Esophagus squamous epithelium (tissue), 5 donors: ENCODE measurements around the gene GPR18. TPM values are rescaled to one million over a fixed set of nuclear protein-coding genes. Genes with fewer than 3 reads are reported as not detected.
"Not testable (repeated sequence)": the region's sequence is repeated elsewhere in the genome, so short reads cannot be mapped to it uniquely, and the experiment has no call there.

ENCODE experiments used
- DNase-seq: peaks from one replicate; lab custom pipeline; 2025; lab: John Stamatoyannopoulos, UW
- H3K27ac ChIP-seq, 4 donors: fragments of 200-600 bp; sonication (generic); one replicate each; pipeline ENCODE4 v1.5.1; 2016 to 2019; ENCODE audit warnings: mild to moderate bottlenecking in 1 of 4
- H3K27me3 ChIP-seq, 4 donors: fragments of 200-600 bp; sonication (generic); 1 replicate in 3 of 4; 2 replicates in 1 of 4; pipeline versions ENCODE4 v1.5.1 to v1.6.0; 2017 to 2021; ENCODE audit warnings: antibody characterized with exemption in 1 of 4
- H3K36me3 ChIP-seq, 3 donors: fragments of 200-600 bp; sonication (generic); one replicate each; pipeline ENCODE4 v1.5.1; 2016 to 2019
- H3K4me1 ChIP-seq, 3 donors: fragments of 200-600 bp; sonication (generic); one replicate each; pipeline ENCODE4 v1.5.1; 2017 to 2019
- H3K4me3 ChIP-seq, 4 donors: fragments of 200-600 bp; sonication (generic); 1 replicate in 3 of 4; 2 replicates in 1 of 4; pipeline ENCODE4 v1.5.1; 2016 to 2019; ENCODE audit warnings: mild to moderate bottlenecking in 2 of 4, moderate library complexity in 1 of 4
- H3K9me3 ChIP-seq, 3 donors: fragments of 200-600 bp; sonication (generic); one replicate each; pipeline ENCODE4 v1.5.1; 2016 to 2019
- CTCF ChIP-seq, 6 experiments: fragments of 450-650 bp in 4 of 6; fragments of 200-600 bp in 2 of 6; sonication (generic) in 2 of 6; IDR thresholded peaks; one replicate each; pipeline ENCODE4 v1.5.1; 2016 to 2019; ENCODE audit warnings: antibody characterized with exemption in 6 of 6, mild to moderate bottlenecking in 4 of 6, moderate library complexity in 4 of 6
- POLR2A ChIP-seq, 4 donors: fragments of 450-650 bp; IDR thresholded peaks; one replicate each; pipeline ENCODE4 v1.6.1; 2017; ENCODE audit warnings: antibody characterized with exemption in 4 of 4, mild to moderate bottlenecking in 4 of 4, moderate library complexity in 3 of 4
- WGBS, 2 donors: methylation state at CpG; one replicate each; pipeline ENCODE4 v1.1.5; 2018; 5-methylcytosine and 5-hydroxymethylcytosine counted together
- intact Hi-C: fragments of 100-400 bp; cut with DNase I; formaldehyde crosslinking; loops from one replicate; pipeline ENCODE4 v1.15.0; 2022
- total RNA-seq, 4 donors: library from RNA; depleted of rRNA; stranded (reverse); fragments of >200 nt; gene quantifications; one replicate each; pipeline ENCODE4 v1.1.0, GENCODE V29; 2016
- donor health status: DM: yes; HTN: yes; CAD: no.

The GPR18 gene
- total RNA-seq, 4 donors from 2014 or later = 0.19 TPM; not detected in 3

GRCh38 chr13:99246100-99246499 lies 12.1 kb downstream of the GPR18 start:
- peaks cover 0 to 71% (median 0%) of the 10 kb centered on the region in 3 donors for H3K36me3 ChIP-seq
- intact Hi-C loops = no loop called here
- WGBS, 2 donors = 100% methylated on average over 1 of the region's 1 CpG
- no peak for TF ChIP-seq POLR2A (IDR thresholded peaks at IDR 0.05)
- no peak for TF ChIP-seq CTCF (IDR thresholded peaks at IDR 0.05)
- no peaks in the 10 kb centered on the region for H3K4me1 ChIP-seq
- no peak for DNase-seq
- no peak overlapping the region for H3K4me3 ChIP-seq
- H3K27ac ChIP-seq = no peak overlapping the region
- no peaks in the 10 kb centered on the region for H3K27me3 ChIP-seq
- no peaks in the 10 kb centered on the region for H3K9me3 ChIP-seq

GRCh38 chr13:99237981-99238662 lies 20.1 kb downstream of the GPR18 start:
- WGBS, 2 donors = 61 to 78% methylated on average over 8 of the region's 8 CpGs

DNA sequence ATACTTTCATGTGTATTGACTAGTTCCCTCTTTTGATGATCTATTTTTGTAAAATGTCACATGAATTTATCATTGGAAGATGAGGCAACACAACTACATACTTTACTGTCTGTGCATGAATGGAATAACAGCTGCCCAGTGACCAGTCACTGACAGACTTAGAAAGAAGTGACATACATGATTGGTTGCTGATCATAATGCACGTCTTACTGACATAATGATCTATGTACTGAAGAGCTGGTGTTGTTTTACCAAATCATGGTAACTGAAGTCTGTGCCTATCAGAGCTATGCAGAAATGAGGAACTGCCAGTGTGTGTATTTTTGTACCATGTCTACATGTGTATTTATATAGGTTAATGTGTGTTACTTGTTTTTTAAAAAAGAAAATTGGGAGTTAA lies 26.5 kb downstream of the GPR18 start:
- H3K9me3 ChIP-seq = no peaks in the 10 kb centered on the region
- no peak overlapping the region for H3K27ac ChIP-seq
- H3K4me1 ChIP-seq = peaks cover 0 to 36% (median 15%) of the 10 kb centered on the region in 3 donors
- intact Hi-C loops = no loop called here
- no peak overlapping the region for H3K4me3 ChIP-seq
- H3K36me3 ChIP-seq = peaks cover 0 to 9% (median 0%) of the 10 kb centered on the region in 3 donors
- no peaks in the 10 kb centered on the region for H3K27me3 ChIP-seq
- DNase-seq = no peak
- 72 to 73% methylated on average over 1 of the region's 1 CpG for whole genome bisulfite sequencing, 2 donors
- TF ChIP-seq CTCF (IDR thresholded peaks at IDR 0.05) = no peak
- no peak for TF ChIP-seq POLR2A (IDR thresholded peaks at IDR 0.05)

More at GRCh38 chr13:99237981-99238662, 20.1 kb downstream of the GPR18 start:
- no peaks in the 10 kb centered on the region for H3K4me1 ChIP-seq
- peaks cover 0 to 39% (median 15%) of the 10 kb centered on the region in 3 donors for H3K36me3 ChIP-seq
- no peaks in the 10 kb centered on the region for H3K27me3 ChIP-seq
- TF ChIP-seq CTCF (IDR thresholded peaks at IDR 0.05) = no peak
- no peak for TF ChIP-seq POLR2A (IDR thresholded peaks at IDR 0.05)
- no peaks in the 10 kb centered on the region for H3K9me3 ChIP-seq
- intact Hi-C loops = no loop called here
- H3K4me3 ChIP-seq = no peak overlapping the region
- no peak for DNase-seq
- no peak overlapping the region for H3K27ac ChIP-seq

- Histone ChIP-seq H3K4me3 (no peak overlapping the region), H3K4me1 (peaks cover 0 to 43% (median 21%) of the 10 kb centered on the region in 3 donors), H3K36me3 (peaks cover 0 to 10% (median 0%) of the 10 kb centered on the region in 3 donors), H3K27ac (no peak overlapping the region), H3K9me3 (no peaks in the 10 kb centered on the region), H3K27me3 (no peaks in the 10 kb centered on the region)
- intact Hi-C loops = no loop called here
- TF ChIP-seq POLR2A (IDR thresholded peaks at IDR 0.05) (no peak), CTCF (IDR thresholded peaks at IDR 0.05) (no peak)
- WGBS, 2 donors = 91 to 93% methylated on average over 3 of the region's 3 CpGs
- DNase-seq = no peak
These were observed 27.2 kb downstream of the GPR18 start for GRCh38 chr13:99230991-99231390.

GRCh38 chr13:99230588-99230987 lies 27.6 kb downstream of the GPR18 start:
- peaks cover 0 to 46% (median 25%) of the 10 kb centered on the region in 3 donors for H3K4me1 ChIP-seq
- 94 to 96% methylated on average over 6 to 9 of the region's 12 CpGs for WGBS, 2 donors

More at GRCh38 chr13:99230588-99230987, 27.6 kb downstream of the GPR18 start:
- H3K27ac ChIP-seq, H3K4me3 ChIP-seq, H3K27me3 ChIP-seq, H3K9me3 ChIP-seq, intact Hi-C loops, H3K36me3 ChIP-seq, DNase-seq: not testable (repeated sequence)
